Fibroblast of lung (primary cell): ENCODE data around the gene PAK6. TPM values are rescaled to one million over a fixed set of nuclear protein-coding genes. Genes with fewer than 3 reads are reported as not detected.

Source experiments
- DNase-seq, 2 donors: peaks; one replicate each; pipeline versions ENCODE4 v3.0.0 to v3.0.0-alpha.2; 2010; ENCODE audit warnings: low read depth in 2 of 2
- H2AFZ ChIP-seq: 2 replicates; pipeline ENCODE4 v1.5.1; 2012; ENCODE audit warnings: low read length, control low read depth, inconsistent platforms
- H3K27ac ChIP-seq: 2 replicates; pipeline ENCODE4 v1.5.1; 2011; ENCODE audit warnings: low read length, control low read depth; ENCODE audit not compliant: insufficient read depth
- H3K27me3 ChIP-seq: 2 replicates; pipeline ENCODE4 v1.5.1; 2011; ENCODE audit warnings: mild to moderate bottlenecking, low read length; ENCODE audit not compliant: control insufficient read depth, insufficient read depth
- H3K36me3 ChIP-seq: 2 replicates; pipeline ENCODE4 v1.5.1; 2011; ENCODE audit warnings: low read length; ENCODE audit not compliant: control insufficient read depth, insufficient read depth
- H3K4me1 ChIP-seq: 2 replicates; pipeline ENCODE4 v1.5.1; 2011; ENCODE audit warnings: low read length; ENCODE audit not compliant: control insufficient read depth, insufficient read depth; ENCODE audit errors: extremely low read depth
- H3K4me2 ChIP-seq: 2 replicates; pipeline ENCODE4 v1.5.1; 2011; ENCODE audit warnings: low read length, control low read depth; ENCODE audit not compliant: insufficient read depth; ENCODE audit errors: extremely low read depth
- H3K4me3 ChIP-seq, 4 experiments: fragments of 200-600 bp in 1 of 4; sonication (generic) in 1 of 4; replicated peaks in 1 of 4; 2 replicates each; pipeline ENCODE4 v1.5.1; 2011 to 2016; ENCODE audit warnings: low read length in 4 of 4, low read depth in 3 of 4, mild to moderate bottlenecking in 3 of 4, control low read depth in 2 of 4, inconsistent platforms in 1 of 4, mixed read lengths in 1 of 4; ENCODE audit not compliant: insufficient read depth in 1 of 4; ENCODE audit errors: control extremely low read depth in 1 of 4
- H3K79me2 ChIP-seq: 2 replicates; pipeline ENCODE4 v1.5.1; 2012; ENCODE audit warnings: mild to moderate bottlenecking, low read length, inconsistent platforms; ENCODE audit not compliant: control insufficient read depth, insufficient read depth
- H3K9ac ChIP-seq: 2 replicates; pipeline ENCODE4 v1.5.1; 2011; ENCODE audit warnings: mild to moderate bottlenecking, low read length, control low read depth; ENCODE audit not compliant: insufficient read depth
- H3K9me3 ChIP-seq: 2 replicates; pipeline ENCODE4 v1.5.1; 2012; ENCODE audit warnings: low read depth, low read length; ENCODE audit not compliant: control insufficient read depth, insufficient read depth
- H4K20me1 ChIP-seq: 2 replicates; pipeline ENCODE4 v1.5.1; 2011; ENCODE audit warnings: low read length; ENCODE audit not compliant: control insufficient read depth, insufficient read depth; ENCODE audit errors: extremely low read depth
- CTCF ChIP-seq, 2 donors: IDR thresholded peaks in 1 of 2; conservative IDR thresholded peaks in 1 of 2; 1 replicate in 1 of 2; 2 replicates in 1 of 2; pipeline ENCODE4 v1.5.1; 2011 to 2012; ENCODE audit warnings: low read length in 2 of 2, control low read depth in 1 of 2, inconsistent platforms in 1 of 2, low read depth in 1 of 2, mild to moderate bottlenecking in 1 of 2
- EZH2 ChIP-seq: IDR thresholded peaks from 2 replicates; pipeline ENCODE4 v1.5.1; 2012; ENCODE audit warnings: low read length, control low read depth, mild to moderate bottlenecking; ENCODE audit errors: missing control alignments
- polyA plus RNA-seq, 2 donors: library from polyadenylated mRNA; depleted of rRNA in 1 of 2; stranded (reverse) in 1 of 2; unstranded in 1 of 2; fragments of >200 nt; gene quantifications; 2 replicates each; pipeline ENCODE4 v1.2.1, GENCODE V29; 2011 to 2012; ENCODE audit warnings: missing spikeins in 1 of 2
- total RNA-seq: library from RNA; depleted of rRNA; stranded (reverse); fragments of >200 nt; gene quantifications from 2 replicates; pipeline ENCODE4 v1.2.1, GENCODE V29; 2014

Gene PAK6
- total and polyA plus RNA-seq, 2 donors (not counting 1 experiment from before 2014, with no cell fraction given) = 0.03 TPM; not detected in 1

- Histone ChIP-seq H3K36me3 (no peaks in the 10 kb centered on the region), H4K20me1 (no peaks in the 10 kb centered on the region), H3K27ac (no peak overlapping the region), H3K4me2 (no peak overlapping the region), H2AFZ (no peak overlapping the region), H3K4me1 (no peaks in the 10 kb centered on the region), H3K4me3 (no peak overlapping the region), H3K9ac (no peak overlapping the region), H3K79me2 (no peaks in the 10 kb centered on the region), H3K9me3 (no peaks in the 10 kb centered on the region), H3K27me3 (peaks cover 20% of the 10 kb centered on the region)
- DNase-seq = no peak
- TF ChIP-seq EZH2 = no peak
- no peak for TF ChIP-seq CTCF (conservative IDR thresholded peaks at IDR 0.05 in 1 of 2, IDR thresholded peaks at IDR 0.05 in 1 of 2; ENCODE audit: low read depth in 1 of 2, low read length in 2 of 2)
These were observed 64.7 kb downstream of the PAK6 start for GRCh38 chr15:40303576-40303975.

GRCh38 chr15:40305281-40305680 is 66.4 kb downstream of the PAK6 start:
- H3K9me3 ChIP-seq = no peaks in the 10 kb centered on the region
- H4K20me1 ChIP-seq = no peaks in the 10 kb centered on the region
- H2AFZ ChIP-seq = no peak overlapping the region
- H3K4me3 ChIP-seq = no peak overlapping the region
- no peak overlapping the region for H3K9ac ChIP-seq
- no peak overlapping the region for H3K4me2 ChIP-seq
- H3K27ac ChIP-seq = no peak overlapping the region
- H3K79me2 ChIP-seq = no peaks in the 10 kb centered on the region
- TF ChIP-seq CTCF (conservative IDR thresholded peaks at IDR 0.05 in 1 of 2, IDR thresholded peaks at IDR 0.05 in 1 of 2; ENCODE audit: low read depth in 1 of 2, low read length in 2 of 2) (no peak), EZH2 (no peak)
- H3K36me3 ChIP-seq = no peaks in the 10 kb centered on the region
- no peak for DNase-seq
- no peaks in the 10 kb centered on the region for H3K4me1 ChIP-seq
- H3K27me3 ChIP-seq = peaks cover 21% of the 10 kb centered on the region

GRCh38 chr15:40306371-40306770 is 67.5 kb downstream of the PAK6 start:
- Histone ChIP-seq H3K36me3 (no peaks in the 10 kb centered on the region), H2AFZ (no peak overlapping the region), H3K9ac (no peak overlapping the region), H3K4me3 (no peak overlapping the region), H3K27me3 (peaks cover 25% of the 10 kb centered on the region), H3K27ac (no peak overlapping the region), H3K4me2 (no peak overlapping the region), H3K79me2 (no peaks in the 10 kb centered on the region), H3K9me3 (no peaks in the 10 kb centered on the region), H3K4me1 (no peaks in the 10 kb centered on the region), H4K20me1 (no peaks in the 10 kb centered on the region)
- DNase-seq = no peak
- TF ChIP-seq EZH2 (no peak), CTCF (conservative IDR thresholded peaks at IDR 0.05 in 1 of 2, IDR thresholded peaks at IDR 0.05 in 1 of 2; ENCODE audit: low read depth in 1 of 2, low read length in 2 of 2) (no peak)
